Gastrocnemius medialis (tissue), 4 donors: ENCODE data around the gene PRPF19.

ENCODE experiments used
- CTCF ChIP-seq, 5 experiments: fragments of 450-650 bp in 3 of 5; fragments of 200-600 bp in 2 of 5; sonication (generic) in 2 of 5; IDR thresholded peaks in 4 of 5; conservative IDR thresholded peaks in 1 of 5; 1 replicate in 4 of 5; 2 replicates in 1 of 5; pipeline ENCODE4 v1.5.1; 2016 to 2019; ENCODE audit warnings: antibody characterized with exemption in 5 of 5, mild to moderate bottlenecking in 3 of 5, moderate library complexity in 3 of 5
- POLR2A ChIP-seq, 2 donors: fragments of 450-650 bp; IDR thresholded peaks; one replicate each; pipeline ENCODE4 v1.6.1; 2017; ENCODE audit warnings: antibody characterized with exemption in 2 of 2, mild to moderate bottlenecking in 2 of 2, moderate library complexity in 2 of 2

GRCh38 chr11:60912223-60912850, 6.0 kb upstream of the PRPF19 start:
- no peak for TF ChIP-seq CTCF (IDR thresholded peaks at IDR 0.05 in 4 of 5, conservative IDR thresholded peaks at IDR 0.05 in 1 of 5)
- no peak for TF ChIP-seq POLR2A (IDR thresholded peaks at IDR 0.05)
